Measurements from ENCODE around the gene TMEM123.

The TMEM123 gene

DNA sequence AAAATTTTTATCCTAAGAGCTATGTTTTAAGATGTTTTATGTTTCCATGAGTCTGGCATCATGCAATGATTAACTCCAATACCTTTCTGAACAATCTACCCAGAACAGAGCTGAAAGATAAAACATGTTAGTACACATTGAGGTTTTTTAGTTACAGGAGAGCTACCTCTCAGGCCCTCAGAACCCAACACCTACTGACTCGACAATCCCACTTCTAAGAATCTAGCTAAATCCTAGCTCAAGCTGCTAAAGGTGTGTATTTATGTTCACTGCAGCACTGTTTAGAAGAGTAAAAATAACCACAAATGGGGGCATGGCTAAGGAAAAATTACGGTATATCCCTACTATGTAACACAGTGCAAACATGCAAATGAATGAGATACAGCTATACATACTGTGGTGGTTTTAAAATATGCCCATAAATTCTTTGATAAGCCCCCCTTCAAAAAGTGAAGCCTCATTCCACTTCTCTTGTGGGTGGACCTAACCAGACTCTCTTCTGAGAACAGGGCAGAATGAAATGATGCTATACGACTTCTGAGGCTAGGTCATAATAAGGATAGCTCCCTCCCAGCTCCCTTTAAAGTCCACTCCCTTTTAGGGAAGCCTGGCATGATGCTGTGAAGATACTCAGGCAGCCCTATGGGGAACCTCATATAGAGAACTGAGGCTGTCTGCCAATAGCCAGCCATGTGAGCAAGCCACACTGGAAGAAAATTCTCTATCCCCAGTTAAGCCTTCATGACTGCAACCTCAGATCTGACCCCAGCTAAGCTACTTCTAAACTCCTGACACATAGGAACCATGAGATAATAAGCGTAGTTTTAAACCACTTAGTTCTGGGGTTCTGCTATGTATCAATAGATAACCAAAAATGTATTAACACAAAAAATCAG, 29.5 kb downstream of the TMEM123 start:
- peak in 1 of 3 experiments; percentile 57 for DNase-seq

DNA sequence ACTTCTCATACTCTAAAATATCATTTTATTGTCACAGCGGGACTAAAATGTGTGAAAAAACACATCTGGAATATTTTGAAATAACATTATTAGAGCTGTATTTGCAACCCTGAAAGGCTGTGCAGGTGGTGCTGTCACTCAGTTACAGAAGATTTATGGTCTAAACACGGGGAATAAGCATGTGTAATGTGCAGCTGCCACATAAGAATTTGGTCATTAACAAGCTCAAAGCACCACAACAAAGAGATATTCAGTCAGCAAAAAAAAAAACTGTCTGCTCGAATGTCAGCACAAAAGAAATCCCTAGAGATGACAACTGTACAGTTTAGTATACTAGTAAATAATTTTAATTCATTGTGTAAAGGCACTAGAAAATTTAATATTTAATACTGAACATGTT, 31.3 kb downstream of the TMEM123 start:
- DNase-seq = peak; percentile 53 to 98 (median 79)

DNA sequence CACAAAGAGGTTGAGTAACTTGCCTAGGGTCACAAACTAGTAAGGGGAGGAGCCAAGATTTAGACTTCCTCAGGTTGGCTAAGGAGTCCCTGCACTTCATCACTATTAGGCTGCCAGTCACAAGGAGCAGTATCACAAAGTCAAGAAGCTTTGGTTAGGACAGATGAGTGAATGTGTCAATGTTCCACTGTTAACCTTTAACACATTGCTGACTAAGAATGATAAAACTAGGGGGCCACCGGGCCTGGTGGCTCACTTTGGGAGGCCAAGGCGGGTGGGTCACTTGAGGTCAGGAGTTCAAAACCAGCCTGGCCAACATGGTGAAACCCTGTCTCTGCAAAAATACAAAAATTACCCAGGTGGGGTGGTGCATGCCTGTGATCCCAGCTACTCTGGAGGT, 32.0 kb downstream of the TMEM123 start:
- DNase-seq = peak in 1 of 3 experiments; percentile 37

DNA sequence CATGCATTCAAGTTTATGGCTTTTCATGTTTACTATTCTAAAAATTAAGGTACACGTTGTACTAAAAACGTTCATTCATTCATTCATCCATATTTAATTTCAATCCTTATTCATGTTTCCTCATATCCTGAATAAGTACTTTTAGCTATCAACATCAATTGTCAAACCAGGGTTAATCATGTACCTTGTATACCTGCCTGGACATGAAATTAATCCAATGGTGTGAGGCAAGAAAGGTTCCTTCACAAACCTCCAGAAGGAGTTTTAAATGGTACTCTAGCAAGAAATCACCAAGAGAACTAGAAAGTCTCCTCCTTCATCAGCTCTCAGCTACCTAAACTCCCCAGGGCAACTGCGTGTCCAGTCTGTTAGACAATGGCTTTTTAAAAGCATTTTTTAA, 33.4 kb downstream of the TMEM123 start:
- DNase-seq = no peak

DNA sequence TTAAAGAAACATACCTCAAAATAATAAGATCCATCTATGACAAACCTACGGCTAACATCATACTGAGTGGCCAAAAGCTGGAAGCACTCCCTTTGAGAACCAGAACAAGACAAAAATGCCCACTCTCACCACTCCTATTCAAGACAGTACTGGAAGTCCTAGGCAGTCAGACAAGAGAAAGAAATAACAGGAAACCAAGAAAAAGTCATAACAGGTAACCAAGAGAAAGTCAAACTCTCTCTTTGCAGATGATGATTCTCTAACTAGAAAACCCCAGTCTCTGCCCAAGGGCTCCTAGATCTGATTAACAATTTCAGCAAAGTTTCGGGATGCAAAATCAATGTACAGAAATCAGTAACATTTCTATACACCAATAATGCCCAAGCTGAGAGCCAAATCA, 35.6 kb downstream of the TMEM123 start:
- DNase-seq = no peak

DNA sequence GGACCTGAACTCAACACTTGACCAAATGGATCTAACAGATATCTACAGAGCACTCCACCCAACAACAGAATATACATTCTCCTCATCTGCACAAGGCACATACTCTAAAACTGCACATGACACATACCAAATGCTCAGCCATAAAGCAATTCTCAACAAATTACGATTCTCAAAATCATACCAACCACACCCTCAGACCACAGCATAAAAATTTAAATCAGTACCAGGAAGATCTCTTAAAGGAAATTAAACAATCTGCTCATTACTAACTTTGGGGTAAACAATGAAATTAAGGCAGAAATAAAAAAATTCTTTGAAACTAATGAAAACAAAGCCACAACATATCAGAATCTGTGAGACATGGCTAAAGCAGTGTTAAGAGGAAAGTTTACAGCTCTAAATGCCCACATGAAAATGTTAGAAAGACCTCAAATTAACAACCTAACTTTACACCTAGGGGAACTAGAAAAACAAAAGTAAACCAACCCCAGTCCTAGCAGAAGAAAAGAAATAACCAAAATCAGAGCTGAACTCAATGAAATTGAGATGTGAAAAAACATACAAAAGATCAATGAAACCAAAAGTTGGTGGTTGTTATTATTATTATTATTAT, 37.2 kb downstream of the TMEM123 start:
- DNase-seq = no peak

DNA sequence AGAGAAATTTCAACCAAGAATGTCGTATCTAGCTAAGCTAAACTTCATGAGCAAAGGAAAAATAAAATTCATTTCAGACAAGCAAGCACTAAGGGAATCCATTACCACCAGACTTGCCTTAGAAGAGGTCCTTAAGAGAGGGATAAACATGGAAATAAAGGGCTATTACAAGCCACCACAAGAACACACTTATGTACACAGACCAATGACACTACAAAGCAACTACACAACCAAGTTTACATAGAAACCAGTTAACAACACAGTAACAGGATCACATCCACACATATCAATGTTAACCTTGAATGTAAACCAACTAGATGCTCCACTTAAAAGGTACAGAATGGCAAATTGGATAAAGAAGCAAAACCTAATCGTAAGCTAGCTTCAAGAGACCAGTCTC, 38.0 kb downstream of the TMEM123 start:
- DNase-seq = peak in 1 of 3 experiments; percentile 36

DNA sequence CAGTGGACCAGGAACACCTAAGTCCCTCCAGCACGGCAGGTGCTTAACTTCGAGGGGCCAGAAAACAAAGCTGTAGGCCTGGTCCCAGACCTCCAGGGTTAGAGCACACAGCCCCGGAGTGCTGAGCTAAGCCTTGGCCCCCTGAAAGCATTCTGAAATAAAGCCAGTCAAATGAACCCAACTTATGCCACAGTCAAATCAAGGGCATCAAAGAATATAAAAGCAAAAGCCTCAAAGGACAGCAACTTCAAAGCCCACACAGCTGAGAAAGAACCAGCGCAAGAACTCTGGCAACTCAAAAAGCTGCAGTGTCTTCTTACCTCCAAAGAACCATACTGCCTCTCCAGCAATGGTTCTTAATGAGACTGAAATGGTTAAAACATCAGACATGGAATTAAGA, 39.1 kb downstream of the TMEM123 start:
- no peak for DNase-seq

DNA sequence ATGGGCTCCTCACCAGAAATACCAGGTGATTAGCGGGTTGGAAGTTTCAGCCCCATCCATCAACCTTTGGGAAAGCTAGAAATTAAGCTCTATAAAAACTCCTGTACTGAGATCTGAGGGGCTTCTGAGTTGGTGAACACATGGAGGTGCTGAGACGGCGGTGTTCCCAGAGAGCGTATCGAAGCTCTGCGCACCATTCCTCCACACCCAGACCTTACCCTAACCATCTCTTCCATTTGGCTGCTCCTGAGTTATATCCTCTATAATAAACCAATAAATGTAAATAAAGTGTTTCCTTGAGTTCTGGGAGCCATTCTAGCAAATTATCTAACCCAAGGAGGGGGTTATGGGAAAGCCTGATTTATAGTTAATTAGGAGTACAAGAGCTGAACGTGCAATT, 41.4 kb downstream of the TMEM123 start:
- no peak for DNase-seq

DNA sequence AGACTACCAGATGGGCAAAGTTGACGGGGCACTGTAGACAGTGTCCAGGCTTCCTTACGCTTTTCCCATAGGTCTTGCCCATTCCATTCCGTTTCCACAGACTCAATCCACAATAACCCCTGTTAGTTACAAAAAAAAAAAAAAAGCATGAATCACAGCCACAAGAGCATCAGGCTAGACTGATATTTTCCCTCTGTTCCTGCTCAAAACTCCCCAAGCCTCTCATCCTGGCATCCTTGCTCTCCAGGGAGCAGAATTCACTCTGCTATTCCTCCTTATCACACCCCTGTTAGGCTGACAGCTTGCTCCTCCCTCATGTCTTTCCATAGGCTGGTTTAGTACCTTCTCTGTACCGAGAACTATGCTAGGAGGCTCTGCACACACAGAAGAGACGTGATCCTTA, 42.2 kb downstream of the TMEM123 start:
- DNase-seq = no peak

DNA sequence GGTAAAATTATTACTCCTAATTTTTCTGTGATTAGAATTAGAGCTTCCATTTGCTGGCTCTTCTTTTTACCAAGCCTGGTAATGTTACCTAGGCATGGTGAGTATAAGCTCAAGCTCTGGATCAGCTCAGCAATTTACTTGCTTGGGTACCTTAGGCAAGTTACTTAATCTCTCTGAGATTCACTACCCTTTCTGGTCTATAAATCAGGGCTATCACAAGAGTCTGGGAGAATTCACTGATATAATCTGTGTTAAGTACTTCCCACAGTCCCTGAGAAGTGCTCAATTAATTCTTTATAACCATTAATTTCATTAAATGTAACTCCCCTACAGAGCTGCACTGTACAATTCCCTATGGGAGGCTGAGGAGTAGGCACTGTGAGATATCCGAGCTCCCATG, 44.2 kb downstream of the TMEM123 start:
- DNase-seq = peak in 1 of 3 experiments; percentile 34

DNA sequence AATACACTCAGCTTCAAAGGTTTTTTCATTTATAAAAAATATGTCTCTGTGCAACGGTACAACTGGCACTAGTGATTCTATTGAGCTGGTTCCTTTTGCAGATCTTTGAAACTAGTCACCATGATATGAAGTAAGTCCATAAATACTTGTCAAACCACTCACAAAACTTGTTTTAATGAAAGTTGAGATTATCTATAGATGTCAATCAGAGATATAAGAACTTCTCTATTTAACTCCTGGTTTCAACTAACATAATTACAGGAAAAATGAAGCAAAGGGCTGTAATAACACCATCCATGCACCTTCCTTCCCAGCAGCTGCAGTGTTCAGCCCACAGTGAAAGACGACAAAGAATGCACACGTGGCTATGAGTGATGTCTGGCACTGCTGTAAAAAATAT, 44.7 kb downstream of the TMEM123 start:
- DNase-seq = no peak

DNA sequence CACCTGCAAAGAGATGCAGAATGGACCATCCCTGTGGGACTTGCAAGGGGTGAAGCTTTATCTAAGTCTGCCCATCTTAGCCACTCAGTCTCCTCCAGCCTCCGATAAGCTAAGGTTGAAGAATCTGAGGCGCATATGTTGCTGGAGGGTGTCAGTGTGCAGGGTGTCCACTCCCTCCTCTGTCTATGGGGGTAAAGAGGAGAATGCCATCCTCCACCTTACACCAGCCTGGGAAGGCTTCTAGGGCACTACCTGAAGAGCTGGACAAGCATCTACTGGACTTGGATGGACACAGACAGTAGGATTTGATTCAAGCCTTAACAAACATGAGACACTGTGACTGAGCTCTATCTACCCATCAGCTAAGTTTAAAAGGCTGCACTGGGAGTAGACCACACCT, 46.5 kb downstream of the TMEM123 start:
- DNase-seq = no peak

DNA sequence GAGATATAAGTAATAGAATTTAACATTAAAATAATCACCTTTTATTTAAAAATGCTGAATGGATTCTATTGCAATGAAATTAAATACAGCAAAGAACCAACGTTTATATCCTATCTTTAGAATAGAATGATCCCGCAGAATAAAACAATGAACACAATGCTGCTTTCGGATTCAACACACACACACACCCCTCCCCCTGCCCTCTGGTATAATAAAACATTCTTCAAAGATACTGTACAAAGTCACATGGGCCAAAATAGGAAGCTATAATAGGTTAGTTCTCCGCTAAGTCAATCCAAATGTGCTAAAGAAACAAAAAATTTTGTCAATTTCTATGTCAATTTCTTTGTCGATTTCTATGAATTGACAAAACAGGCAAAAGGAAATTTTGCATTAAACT, 47.1 kb downstream of the TMEM123 start:
- no peak for DNase-seq

DNA sequence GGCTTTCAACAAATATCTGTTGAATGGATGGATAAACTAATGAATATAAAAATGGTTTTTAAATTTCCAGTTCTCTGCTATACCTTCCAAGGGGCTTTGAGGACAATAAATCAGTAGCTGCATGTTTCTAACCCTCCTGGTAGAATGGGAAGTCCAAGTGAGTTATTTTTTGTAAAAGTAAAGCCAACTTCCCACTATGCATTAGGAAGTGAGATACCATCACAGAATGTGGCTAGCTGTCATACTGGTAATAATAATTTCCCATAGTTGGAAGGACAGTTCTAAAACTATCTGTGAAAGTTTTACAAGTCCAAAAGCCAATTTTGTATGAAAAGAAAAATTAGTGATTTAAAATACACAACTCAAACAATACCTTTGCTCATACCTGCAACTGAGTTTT, 50.0 kb downstream of the TMEM123 start:
- DNase-seq = no peak

DNA sequence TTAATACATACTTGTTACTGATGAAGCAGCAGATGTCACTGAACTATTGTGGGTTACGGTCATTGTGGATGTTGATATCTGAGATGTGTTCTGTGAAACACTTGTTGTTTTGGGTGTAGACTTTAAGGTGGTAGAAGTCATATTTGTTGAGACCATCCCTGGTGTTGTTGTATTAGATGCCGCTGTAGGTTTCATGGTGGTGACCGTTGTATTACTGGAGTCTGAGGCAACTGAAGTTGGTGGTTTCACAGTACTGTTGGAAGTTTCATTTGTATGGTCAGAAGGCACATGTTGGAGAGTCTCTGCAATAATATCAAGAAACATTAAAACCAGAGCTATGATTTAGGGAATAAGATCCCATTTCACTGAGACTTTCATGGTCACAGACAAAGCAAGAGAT, 50.7 kb downstream of the TMEM123 start:
- DNase-seq = no peak

DNA sequence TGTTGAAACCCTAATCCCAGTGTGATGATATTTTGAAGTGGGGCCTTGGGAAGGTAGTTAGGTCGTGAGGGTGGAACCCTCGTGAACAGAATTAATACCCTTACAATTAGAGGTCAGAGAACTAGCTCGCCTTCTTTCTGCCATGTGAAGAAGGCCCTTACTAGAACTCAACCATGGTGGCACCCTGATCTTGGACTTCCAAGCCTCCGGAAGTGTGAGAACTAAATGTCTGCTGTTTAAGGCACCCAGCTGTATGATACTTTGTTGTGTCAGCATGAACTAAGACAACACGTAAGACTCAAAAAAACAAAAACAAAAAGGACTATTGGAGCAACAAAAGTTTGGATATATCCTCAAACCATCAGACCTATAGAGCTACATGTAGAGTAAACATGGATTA, 52.0 kb downstream of the TMEM123 start:
- no peak for DNase-seq

DNA sequence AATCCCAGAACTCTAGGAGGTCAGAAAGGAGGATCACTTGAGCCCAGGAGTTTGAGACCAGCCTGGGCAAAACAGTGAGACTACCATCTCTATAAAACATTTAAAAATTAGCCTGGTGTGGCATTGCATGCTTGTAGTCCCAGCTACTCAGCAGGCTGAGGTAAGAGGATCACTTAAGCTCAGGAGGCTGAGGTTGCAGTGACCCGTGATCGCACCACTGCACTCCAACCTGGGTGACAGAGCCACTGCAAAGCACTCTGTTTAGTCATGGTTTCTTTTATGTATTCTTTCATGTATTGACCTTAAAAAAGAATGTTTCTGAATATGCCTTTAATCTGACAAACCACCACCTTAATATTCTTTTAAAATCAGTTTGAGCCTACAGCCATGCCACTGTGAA, 53.4 kb downstream of the TMEM123 start:
- DNase-seq = peak in 1 of 3 experiments; percentile 19

DNA sequence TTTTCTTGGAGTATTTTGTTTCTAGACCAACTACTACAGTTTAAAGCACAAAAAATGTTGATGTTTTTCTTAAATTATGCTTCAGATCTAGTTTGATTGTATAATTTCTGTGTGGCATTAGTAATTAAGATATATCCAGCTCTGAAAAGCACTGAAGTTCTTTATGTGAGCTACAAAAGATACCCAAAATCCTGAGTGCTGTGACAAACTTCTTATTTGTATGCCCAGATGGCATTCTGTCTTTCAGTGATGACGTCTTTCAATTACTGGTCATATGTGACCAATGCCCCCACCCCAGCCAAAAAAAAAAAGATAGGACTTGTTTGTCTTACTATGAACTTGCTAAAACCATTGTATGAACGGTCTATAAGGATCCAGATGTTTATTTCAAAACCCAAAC, 54.3 kb downstream of the TMEM123 start:
- DNase-seq = no peak

DNA sequence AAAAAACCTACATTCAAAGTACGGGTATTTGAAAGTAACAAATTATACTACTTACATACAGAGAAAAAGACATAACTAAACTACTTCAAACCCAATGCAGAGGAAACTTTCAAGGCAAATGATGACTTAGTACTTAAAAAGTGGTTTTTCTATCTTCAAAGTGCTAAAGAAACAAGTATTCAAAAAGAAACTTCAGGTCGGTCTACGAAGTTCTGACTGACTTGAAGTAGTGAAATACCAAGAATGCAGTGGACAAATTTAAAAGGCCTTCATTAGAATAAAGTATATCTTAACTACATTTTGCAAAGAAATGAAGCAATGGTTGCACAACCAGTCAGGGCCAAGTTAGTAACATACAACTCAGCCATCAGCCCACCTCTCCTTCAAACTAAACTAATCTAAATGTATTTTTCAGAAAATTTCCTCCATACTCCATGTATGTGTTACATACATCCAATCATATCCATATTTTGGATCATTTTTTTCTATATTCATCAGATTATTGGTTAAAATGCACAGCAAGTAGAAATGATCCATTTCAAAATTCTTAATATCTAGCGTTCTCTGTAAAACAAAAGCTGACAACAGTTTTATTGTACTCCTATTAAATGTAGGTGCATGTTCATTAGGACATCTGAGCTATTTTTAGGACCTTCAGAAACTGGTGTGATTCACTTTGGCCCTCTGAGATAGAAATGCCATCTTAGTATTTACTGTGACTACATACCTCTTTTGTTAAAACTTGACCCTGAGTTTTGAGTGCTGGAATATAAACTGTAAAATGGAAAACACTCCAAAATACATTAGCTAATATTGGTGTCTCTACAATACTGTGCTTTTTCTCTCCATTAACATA, 55.6 kb downstream of the TMEM123 start:
- DNase-seq = no peak

DNA sequence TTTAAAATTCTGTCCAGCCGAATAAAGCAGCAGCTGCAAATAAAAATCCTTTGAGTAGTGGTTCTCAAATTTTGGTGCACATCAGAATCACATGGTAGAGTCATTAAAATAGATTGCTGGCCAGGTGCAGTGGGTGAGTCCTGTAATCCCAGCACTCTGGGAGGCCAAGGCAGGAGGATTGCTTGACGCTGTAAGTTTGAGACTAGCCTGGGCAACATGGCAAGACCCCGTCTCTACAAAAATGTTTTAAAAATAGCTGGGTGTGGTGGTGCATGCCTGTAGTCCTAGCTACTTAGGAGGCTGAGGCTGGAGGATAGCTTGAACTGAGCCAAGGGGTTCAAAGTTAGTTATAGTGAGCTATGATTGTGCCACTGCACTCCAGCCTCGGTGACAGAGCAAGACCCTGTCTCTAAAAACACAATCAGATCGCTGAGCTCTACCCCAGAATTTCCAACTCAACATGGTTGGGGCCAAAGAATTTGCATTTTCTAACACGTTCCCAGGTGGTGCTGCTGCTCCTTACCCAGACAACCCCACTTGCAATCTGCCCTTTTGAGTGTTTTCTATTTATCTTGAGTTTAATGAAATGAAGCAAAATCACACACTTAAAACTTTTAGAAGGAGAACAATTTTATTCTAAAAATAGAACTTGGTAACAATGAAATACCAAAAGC, 56.7 kb downstream of the TMEM123 start:
- no peak for DNase-seq

DNA sequence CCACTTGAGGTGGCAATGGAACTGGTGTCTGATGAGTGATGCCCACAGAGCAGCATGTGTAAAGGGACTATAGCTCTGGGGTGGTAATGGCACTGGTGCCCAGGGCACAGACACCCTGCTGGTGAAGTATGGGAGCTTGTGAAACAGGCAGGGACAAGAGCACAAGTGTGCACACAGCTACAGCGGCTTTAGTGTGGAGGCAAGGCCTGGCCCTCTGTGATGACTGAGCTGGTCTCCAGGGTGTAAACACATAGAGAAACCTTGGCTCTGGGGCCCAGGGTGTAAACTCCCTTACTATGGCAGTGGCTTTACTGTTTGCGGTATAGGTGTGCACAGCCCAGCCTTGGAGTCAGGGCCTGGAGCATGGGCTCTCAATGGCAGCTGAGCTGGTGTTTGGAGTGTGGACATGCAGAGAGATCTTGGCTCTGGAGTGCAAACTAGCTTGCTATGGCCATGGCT, 59.3 kb downstream of the TMEM123 start:
- DNase-seq = no peak

Measured in NCI-H1417 (cell line).